HepG2 (cell line): ENCODE results near the gene STK39. TPM values are rescaled to one million over a fixed set of nuclear protein-coding genes. Genes with fewer than 3 reads are reported as not detected.

Experiments
- ATF2 ChIP-seq: sonication (generic); formaldehyde crosslinking; IDR thresholded peaks from 2 replicates; pipeline ENCODE4 v1.4.0; 2020; ENCODE audit warnings: missing genetic modification reagents
- KLF12 ChIP-seq: sonication (generic); formaldehyde crosslinking; IDR thresholded peaks from 2 replicates; pipeline ENCODE4 v1.4.0; 2020; ENCODE audit warnings: missing genetic modification reagents, borderline replicate concordance
- MXI1 ChIP-seq: IDR thresholded peaks from 3 replicates; pipeline ENCODE4 v1.6.1; 2012; ENCODE audit warnings: low read depth, low read length, inconsistent platforms, borderline replicate concordance
- PRDM15 ChIP-seq: sonication (generic); formaldehyde crosslinking; IDR thresholded peaks from 2 replicates; pipeline ENCODE4 v1.4.0; 2020; ENCODE audit warnings: missing genetic modification reagents
- RAD21 ChIP-seq: fragments of 450-650 bp; formaldehyde crosslinking; IDR thresholded peaks from 2 replicates; pipeline ENCODE4 v1.5.0; 2020; ENCODE audit warnings: mild to moderate bottlenecking
- RFXANK ChIP-seq: IDR thresholded peaks from 2 replicates; pipeline ENCODE4 v1.6.1; 2016
- SAFB2 ChIP-seq: sonication (generic); formaldehyde crosslinking; IDR thresholded peaks from 2 replicates; pipeline ENCODE4 v1.5.1; 2020; ENCODE audit warnings: missing genetic modification reagents, low read depth, mild to moderate bottlenecking, borderline replicate concordance
- ZNF207 ChIP-seq: fragments of 450-650 bp; IDR thresholded peaks from 2 replicates; pipeline ENCODE4 v1.6.1; 2016; ENCODE audit warnings: antibody characterized with exemption, borderline replicate concordance
- ZNF562 ChIP-seq: sonication (generic); formaldehyde crosslinking; IDR thresholded peaks from 2 replicates; pipeline ENCODE4 v1.8.0; 2022; ENCODE audit warnings: missing genetic modification reagents, borderline replicate concordance
- ZNF609 ChIP-seq: sonication (generic); formaldehyde crosslinking; IDR thresholded peaks from 2 replicates; pipeline ENCODE4 v1.4.0; 2020; ENCODE audit warnings: mild to moderate bottlenecking, missing genetic modification reagents, borderline replicate concordance
- ZNF724P ChIP-seq: sonication (generic); formaldehyde crosslinking; IDR thresholded peaks from 2 replicates; pipeline ENCODE4 v1.8.0; 2022; ENCODE audit warnings: missing genetic modification reagents, borderline replicate concordance
- ZUFSP ChIP-seq: sonication (generic); formaldehyde crosslinking; IDR thresholded peaks from 2 replicates; pipeline ENCODE4 v1.9.0; 2021; ENCODE audit warnings: missing genetic modification reagents, mild to moderate bottlenecking, borderline replicate concordance
- ZXDC ChIP-seq: sonication (generic); formaldehyde crosslinking; IDR thresholded peaks from 2 replicates; pipeline ENCODE4 v1.5.0; 2020; ENCODE audit warnings: mild to moderate bottlenecking, missing genetic modification reagents
- polyA plus RNA-seq, 8 experiments: library from polyadenylated mRNA; depleted of rRNA in 3 of 8; stranded (reverse) in 7 of 8; unstranded in 1 of 8; fragments of >200 nt; fragmentation: Illumina TruSeq in 4 of 8; extraction: Trizol in 4 of 8; gene quantifications; 2 replicates each; pipeline versions ENCODE4 v1.2.1 to v1.2.3, GENCODE V29; 2011 to 2016; ENCODE audit warnings: low read depth in 4 of 8, missing spikeins in 1 of 8, mixed read lengths in 1 of 8; ENCODE audit not compliant: insufficient read depth in 1 of 8
- total RNA-seq, 5 experiments: library from RNA; depleted of rRNA; stranded (reverse); fragments of >200 nt; fragmentation: Illumina TruSeq; extraction: Trizol; gene quantifications; 2 replicates each; pipeline ENCODE4 v1.2.3, GENCODE V29; 2016; ENCODE audit warnings: low read depth in 1 of 5

STK39 gene
- total and polyA plus RNA-seq, 2 of the 13 experiments (the other 11 are each of a cell fraction or from before 2014, with no cell fraction given) = 27.3 to 38.4 TPM

GRCh38 chr2:168190590-168191336 is 56.6 kb downstream of the STK39 start (continued):
- TF ChIP-seq ZNF724P (CRISPR knock-in tag) (0 out of 2 replicates have a peak, but pooled peaks have one; percentile 73), ZNF562 (CRISPR knock-in tag) (no peak), ZNF207 (no peak), ZNF609 (peak; percentile 92), SAFB2 (CRISPR knock-in tag) (no peak; the same call in 1 of the 2 replicates), ATF2 (CRISPR knock-in tag) (no peak), KLF12 (CRISPR knock-in tag) (no peak), PRDM15 (CRISPR knock-in tag) (peak; percentile 95), ZXDC (CRISPR knock-in tag) (no peak), RAD21 (CRISPR knock-in tag) (no peak), MXI1 (no peak; the same call in 2 of the 3 replicates), RFXANK (CRISPR knock-in tag) (0 out of 2 replicates have a peak, but pooled peaks have one; percentile 37), ZUFSP (no peak)
